ENCODE measurements around the gene TESK2.

DNA sequence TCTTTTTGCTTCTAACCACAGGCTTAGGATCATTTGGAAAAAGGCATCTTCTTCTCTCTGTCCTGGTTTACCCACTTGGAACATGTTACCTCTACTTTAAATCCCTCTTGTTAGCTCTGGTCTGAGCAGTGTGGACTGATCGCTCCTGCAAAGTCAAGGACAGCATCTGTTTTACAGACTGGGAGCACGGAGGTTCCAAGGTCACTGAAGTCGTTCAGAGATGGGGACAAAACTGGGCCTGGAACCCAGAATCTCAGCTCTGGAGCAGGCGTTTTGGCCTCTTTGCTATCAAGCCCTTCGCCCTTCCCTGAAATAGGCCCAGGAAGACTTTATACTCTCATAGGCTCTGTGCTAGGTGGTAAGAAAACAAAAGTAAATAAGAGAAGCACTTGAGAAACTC is 139.5 kb downstream of the TESK2 start:
- TF ChIP-seq, protein P1, sequence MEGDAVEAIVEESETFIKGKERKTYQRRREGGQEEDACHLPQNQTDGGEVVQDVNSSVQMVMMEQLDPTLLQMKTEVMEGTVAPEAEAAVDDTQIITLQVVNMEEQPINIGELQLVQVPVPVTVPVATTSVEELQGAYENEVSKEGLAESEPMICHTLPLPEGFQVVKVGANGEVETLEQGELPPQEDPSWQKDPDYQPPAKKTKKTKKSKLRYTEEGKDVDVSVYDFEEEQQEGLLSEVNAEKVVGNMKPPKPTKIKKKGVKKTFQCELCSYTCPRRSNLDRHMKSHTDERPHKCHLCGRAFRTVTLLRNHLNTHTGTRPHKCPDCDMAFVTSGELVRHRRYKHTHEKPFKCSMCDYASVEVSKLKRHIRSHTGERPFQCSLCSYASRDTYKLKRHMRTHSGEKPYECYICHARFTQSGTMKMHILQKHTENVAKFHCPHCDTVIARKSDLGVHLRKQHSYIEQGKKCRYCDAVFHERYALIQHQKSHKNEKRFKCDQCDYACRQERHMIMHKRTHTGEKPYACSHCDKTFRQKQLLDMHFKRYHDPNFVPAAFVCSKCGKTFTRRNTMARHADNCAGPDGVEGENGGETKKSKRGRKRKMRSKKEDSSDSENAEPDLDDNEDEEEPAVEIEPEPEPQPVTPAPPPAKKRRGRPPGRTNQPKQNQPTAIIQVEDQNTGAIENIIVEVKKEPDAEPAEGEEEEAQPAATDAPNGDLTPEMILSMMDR (IDR thresholded peaks at IDR 0.05; ENCODE audit: borderline replicate concordance, extremely low read depth, low read length, poor library complexity, severe bottlenecking), result no peak
- TF ChIP-seq EZH2 (IDR thresholded peaks at IDR 0.05; ENCODE audit: borderline replicate concordance, low read depth, low read length, severe bottlenecking), result no peak
